GDM1 (cell line): ENCODE results near the gene PCP4.

ENCODE experiments used
- DNase-seq: peaks from one replicate; lab custom pipeline; 2025; lab: John Stamatoyannopoulos, UW

PCP4 gene

GRCh38 chr21:39972976-39973770, 105.9 kb downstream of the PCP4 start:
- DNase-seq, result no peak

- DNase-seq, result no peak
Observed at GRCh38 chr21:39976800-39977199, 109.6 kb downstream of the PCP4 start.
